ENCODE results near the gene AQR.

The AQR gene

DNA sequence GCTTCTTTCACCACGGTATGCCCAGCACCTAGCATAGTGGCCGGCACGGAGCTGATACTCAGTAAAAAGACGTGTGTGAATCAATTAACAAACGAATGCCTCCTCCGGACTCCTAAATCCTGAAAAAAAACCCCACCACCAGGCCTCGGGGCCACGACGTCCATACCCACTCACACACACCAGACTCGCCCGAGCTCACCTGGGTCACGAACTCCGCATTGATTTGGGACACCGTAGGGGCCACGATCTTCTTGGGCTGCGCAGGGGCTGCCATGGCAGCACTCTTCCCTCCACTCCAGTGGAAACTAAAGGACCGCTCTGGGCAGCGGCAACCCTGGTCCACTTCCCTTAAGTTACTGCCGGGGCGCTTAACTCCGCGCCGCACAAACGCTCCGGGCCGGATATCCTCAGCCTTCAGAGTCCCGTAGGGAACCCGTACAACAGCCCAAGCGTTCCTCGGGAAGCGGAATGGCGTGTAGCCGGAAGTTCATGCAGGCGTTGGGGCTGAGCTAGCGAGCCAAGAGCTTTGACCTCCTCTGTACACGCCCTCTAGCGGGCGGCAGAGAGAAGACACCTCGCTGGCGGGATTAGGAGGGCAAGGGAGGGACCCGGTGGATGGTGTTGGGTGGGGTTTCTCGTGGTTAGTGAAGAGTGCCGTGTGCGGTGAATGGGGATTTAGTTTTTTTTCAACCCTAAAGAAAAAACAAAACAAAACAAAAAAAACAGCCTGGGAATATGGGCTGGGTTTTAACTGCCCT lies at the start of gene AQR:
TSS of gene AQR (minus strand) at position 403 of the 758 bp plus-strand sequence. CDS start at position 274, 129 bp downstream.
- Histone ChIP-seq H3K36me3 (ENCODE audit: control insufficient read depth, insufficient read depth, low read length) (peaks cover 2% of the 10 kb centered on the region), H3K4me3 (replicated peaks; ENCODE audit: low read depth, low read length) (peak within 1 kb of the TSS; percentile 95), H3K27me3 (replicated peaks; ENCODE audit: control insufficient read depth, insufficient read depth, low read length) (no peaks in the 10 kb centered on the region)
- TF ChIP-seq, protein P1, sequence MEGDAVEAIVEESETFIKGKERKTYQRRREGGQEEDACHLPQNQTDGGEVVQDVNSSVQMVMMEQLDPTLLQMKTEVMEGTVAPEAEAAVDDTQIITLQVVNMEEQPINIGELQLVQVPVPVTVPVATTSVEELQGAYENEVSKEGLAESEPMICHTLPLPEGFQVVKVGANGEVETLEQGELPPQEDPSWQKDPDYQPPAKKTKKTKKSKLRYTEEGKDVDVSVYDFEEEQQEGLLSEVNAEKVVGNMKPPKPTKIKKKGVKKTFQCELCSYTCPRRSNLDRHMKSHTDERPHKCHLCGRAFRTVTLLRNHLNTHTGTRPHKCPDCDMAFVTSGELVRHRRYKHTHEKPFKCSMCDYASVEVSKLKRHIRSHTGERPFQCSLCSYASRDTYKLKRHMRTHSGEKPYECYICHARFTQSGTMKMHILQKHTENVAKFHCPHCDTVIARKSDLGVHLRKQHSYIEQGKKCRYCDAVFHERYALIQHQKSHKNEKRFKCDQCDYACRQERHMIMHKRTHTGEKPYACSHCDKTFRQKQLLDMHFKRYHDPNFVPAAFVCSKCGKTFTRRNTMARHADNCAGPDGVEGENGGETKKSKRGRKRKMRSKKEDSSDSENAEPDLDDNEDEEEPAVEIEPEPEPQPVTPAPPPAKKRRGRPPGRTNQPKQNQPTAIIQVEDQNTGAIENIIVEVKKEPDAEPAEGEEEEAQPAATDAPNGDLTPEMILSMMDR (IDR thresholded peaks at IDR 0.05; ENCODE audit: insufficient read depth, low read length, poor library complexity, severe bottlenecking): peak; percentile 96
- DNase-seq (ENCODE audit: extremely low read depth, insufficient read length): peak; percentile 89

GRCh38 chr15:35014241-35014640 lies 44.7 kb upstream of the AQR start:
- TF ChIP-seq, protein P1 (IDR thresholded peaks at IDR 0.05; ENCODE audit: insufficient read depth, low read length, poor library complexity, severe bottlenecking): no peak
- H3K27me3 ChIP-seq (replicated peaks; ENCODE audit: control insufficient read depth, insufficient read depth, low read length): no peaks in the 10 kb centered on the region
- H3K36me3 ChIP-seq (ENCODE audit: control insufficient read depth, insufficient read depth, low read length): no peaks in the 10 kb centered on the region
- no peak for DNase-seq (ENCODE audit: extremely low read depth, insufficient read length)
- H3K4me3 ChIP-seq (replicated peaks; ENCODE audit: low read depth, low read length): no peak overlapping the region

DNA sequence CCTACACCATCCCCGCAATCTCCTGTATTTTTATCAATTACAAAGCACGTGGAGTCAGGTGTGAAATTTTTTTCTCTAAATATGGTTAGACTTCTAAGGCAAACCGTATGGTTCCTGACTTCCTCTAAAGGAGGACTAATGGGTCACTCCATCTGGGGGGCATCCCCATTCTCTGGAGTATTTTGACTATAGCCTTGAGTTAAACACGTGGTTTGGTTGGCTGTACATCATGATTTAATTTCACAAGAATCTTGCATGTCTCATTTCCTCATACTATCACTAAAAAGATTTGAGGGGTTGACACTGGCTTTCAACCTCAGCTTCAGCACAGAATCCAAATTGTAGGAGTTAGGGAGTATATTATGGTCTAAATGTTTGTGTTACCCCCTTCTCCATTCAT lies 43.8 kb upstream of the AQR start:
- TF ChIP-seq, protein P1 (IDR thresholded peaks at IDR 0.05; ENCODE audit: insufficient read depth, low read length, poor library complexity, severe bottlenecking): no peak
- Histone ChIP-seq H3K27me3 (replicated peaks; ENCODE audit: control insufficient read depth, insufficient read depth, low read length) (no peaks in the 10 kb centered on the region), H3K4me3 (replicated peaks; ENCODE audit: low read depth, low read length) (no peak overlapping the region), H3K36me3 (ENCODE audit: control insufficient read depth, insufficient read depth, low read length) (no peaks in the 10 kb centered on the region)
- DNase-seq (ENCODE audit: extremely low read depth, insufficient read length): no peak

DNA sequence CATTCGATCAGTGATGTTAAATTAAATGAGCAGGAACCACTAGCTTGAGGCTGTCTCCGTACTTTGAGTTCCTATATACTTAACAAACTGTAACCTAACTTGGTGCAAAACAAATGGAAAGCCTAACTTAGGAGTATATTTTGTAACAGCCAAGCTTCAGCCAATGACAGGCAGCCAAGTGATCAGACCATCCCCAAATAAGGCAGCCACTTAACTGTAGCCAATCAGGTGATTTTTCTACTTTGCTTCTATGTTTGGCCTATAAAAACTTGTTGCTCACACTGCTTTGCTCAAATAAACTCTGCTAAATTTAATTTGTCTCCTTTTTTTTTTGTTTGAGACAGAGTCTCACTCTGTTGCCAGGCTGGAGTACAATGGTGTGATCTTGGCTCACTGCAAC lies 37.9 kb upstream of the AQR start:
- Histone ChIP-seq H3K4me3 (replicated peaks; ENCODE audit: low read depth, low read length) (no peak overlapping the region), H3K27me3 (replicated peaks; ENCODE audit: control insufficient read depth, insufficient read depth, low read length) (no peaks in the 10 kb centered on the region), H3K36me3 (ENCODE audit: control insufficient read depth, insufficient read depth, low read length) (no peaks in the 10 kb centered on the region)
- no peak for DNase-seq (ENCODE audit: extremely low read depth, insufficient read length)
- TF ChIP-seq, protein P1 (IDR thresholded peaks at IDR 0.05; ENCODE audit: insufficient read depth, low read length, poor library complexity, severe bottlenecking): no peak

DNA sequence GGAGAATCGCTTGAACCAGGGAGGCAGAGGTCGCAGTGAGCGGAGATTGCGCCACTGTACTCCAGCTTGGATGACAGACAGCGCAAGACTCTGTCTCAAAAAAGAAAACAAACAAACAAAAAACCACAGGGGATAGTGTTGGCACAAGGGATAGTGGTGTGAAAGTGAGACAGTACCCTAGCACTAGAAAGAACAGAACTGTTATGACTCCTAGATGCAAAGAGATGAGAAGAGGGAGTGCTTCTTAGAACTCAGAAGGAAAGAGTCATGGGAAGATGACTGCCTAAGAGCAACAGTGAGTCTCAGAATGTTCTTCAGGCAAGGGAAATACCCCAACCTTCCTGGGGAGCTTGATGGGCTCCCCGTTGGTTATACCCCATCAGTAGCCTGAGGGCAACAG lies 36.4 kb upstream of the AQR start:
- TF ChIP-seq, protein P1 (IDR thresholded peaks at IDR 0.05; ENCODE audit: insufficient read depth, low read length, poor library complexity, severe bottlenecking): no peak
- H3K27me3 ChIP-seq (replicated peaks; ENCODE audit: control insufficient read depth, insufficient read depth, low read length): no peaks in the 10 kb centered on the region
- H3K36me3 ChIP-seq (ENCODE audit: control insufficient read depth, insufficient read depth, low read length): no peaks in the 10 kb centered on the region
- H3K4me3 ChIP-seq (replicated peaks; ENCODE audit: low read depth, low read length): no peak overlapping the region
- DNase-seq (ENCODE audit: extremely low read depth, insufficient read length): no peak
